ENCODE results near the gene ADSL. TPM values are rescaled to one million over a fixed set of nuclear protein-coding genes. Genes with fewer than 3 reads are reported as not detected.

The ADSL gene
- polyA plus RNA-seq, 4 donors, result 102 to 111 (median 108) TPM

DNA sequence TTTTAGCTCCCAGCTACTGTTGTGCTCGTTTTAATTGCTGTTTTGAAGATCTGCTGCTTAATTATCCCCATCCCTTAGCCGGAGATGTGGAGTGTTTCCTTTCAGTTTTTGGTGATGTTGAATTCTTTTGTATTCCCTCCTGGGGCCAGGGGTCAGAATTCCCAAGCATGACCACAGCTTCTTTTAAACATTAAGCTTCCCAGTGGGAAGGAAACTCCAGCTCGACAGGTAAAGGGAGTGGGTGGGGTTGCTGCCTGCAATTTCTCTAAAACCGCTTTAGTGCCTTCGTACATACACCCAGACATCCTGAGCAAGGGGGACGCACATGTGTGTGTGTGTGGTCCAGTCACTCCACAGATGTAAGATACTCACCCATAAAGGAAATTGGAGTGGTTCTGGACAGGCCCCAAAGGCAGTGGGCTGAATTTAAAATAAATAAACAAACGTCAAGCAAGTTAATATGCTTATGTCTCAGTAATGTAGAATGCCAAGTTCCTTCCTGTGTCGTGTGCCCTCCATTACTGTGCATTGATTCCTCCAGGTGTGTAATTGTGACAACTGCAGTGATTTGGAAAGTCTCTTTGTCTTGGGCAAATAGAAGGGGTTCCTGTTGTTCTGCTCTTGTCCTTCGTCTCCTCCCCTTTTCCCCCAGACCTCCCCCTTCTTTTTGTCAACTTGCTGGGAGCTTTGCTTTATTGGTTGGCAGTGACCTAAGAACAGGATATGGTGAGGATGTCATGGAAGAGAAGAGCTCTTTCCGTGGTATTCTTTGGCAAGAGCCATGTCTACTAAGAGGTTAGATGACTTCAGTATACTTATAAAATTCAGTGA is 19.2 kb upstream of the ADSL start:
- DNase-seq (ENCODE audit: low read depth in 4 of 4, low spot score in 3 of 4), result no peak

DNA sequence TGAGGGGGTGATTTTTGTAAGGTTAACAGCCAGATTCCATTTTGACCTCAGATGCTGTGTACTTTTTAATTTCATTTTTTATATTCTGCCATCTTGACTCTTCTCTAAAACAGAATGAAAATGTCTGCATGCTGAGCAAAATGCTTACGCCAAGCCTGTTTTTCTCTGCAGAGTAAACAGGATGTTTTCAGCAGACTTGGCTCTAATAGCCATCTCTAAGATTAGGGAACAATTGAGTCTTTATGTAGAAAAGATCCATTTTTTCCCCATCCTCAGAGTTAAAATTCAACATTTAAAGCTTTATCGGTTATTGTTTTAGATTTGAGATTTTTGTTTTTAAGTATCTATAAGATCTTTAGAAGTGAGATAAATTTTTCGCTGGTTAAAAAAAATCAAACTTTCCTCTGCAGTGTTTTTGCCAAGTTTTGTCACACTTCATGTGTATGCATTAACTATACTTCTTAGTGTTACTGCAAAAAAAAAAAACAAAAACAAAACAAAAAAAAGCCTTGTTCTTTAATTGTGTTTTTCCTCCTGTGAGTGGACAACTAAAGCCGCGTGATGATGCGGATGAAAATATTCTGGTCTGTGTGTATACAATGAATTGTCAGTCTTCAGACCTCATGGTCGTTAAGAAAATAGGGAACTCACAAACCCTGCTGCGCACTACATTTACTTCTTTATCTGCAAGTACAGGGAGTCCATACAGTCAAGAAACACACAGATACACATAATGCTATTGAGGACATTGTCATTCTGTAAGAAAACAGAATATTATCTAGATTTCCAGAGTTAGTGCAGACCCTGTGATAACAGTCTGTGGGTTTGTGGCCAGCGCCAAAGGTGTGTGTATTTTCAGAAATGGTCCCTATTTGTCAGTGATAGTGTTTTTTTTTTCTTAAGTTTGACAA is 17.5 kb upstream of the ADSL start:
- DNase-seq (ENCODE audit: low read depth in 4 of 4, low spot score in 3 of 4), result no peak

DNA sequence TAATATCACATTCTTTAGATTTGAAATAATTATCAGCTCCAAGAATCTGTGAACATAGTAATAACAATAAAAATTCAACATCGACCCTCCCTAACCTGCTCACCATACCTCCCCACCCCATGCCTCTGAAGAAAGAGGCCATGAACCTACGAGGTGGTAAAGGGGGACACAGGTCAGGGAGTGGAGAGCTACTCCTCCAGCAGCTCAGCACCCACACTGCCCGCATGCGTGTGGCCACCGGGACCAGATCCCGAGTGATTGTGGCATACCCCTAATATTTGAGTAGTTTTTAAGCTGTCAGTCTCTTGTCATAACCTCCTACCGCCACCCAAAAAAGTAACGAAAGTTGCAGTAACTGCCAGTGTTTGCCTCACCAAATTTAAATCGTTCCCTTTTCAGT is 16.8 kb upstream of the ADSL start:
- no peak for DNase-seq (ENCODE audit: low read depth in 4 of 4, low spot score in 3 of 4)

DNA sequence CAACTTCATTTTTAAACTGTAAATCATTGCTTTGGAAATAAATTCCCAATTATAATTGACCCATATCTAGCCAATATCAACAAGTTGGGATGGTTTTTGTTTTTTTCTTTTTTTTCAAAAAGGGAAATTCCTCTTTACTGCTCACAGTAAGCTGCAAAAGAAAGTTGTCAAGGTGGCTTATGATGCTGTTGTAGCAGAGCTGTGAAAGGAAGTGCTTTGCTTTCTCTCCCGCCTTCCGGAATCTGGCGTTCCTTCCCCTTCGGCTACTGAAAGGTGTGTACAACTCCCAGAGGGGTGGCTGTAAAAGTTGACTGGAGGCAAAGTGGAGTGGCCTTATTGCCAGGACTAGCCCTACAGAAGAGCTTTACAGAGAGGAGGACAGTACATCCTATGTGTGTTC is 16.2 kb upstream of the ADSL start:
- no peak for DNase-seq (ENCODE audit: low read depth in 4 of 4, low spot score in 3 of 4)

DNA sequence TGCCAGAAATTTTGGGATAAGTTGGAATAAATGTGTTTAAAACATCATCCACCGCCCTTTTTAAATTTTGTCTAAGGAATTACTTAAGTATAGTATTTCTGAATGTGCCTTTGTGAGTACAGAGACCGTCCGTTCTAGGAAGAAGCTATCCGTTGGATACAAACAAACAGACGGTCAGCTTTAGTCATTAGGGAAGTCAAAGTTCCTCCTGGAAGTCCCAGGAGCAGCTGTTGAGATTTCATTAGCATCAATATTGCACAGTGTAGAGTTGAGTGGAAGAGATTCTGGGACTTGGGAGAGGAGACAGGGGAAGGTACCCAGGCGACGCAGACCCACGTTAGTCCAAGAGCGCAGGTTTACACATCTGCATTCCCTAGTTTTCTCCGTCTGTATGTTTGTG is 15.7 kb upstream of the ADSL start:
- no peak for DNase-seq (ENCODE audit: low read depth in 4 of 4, low spot score in 3 of 4)

DNA sequence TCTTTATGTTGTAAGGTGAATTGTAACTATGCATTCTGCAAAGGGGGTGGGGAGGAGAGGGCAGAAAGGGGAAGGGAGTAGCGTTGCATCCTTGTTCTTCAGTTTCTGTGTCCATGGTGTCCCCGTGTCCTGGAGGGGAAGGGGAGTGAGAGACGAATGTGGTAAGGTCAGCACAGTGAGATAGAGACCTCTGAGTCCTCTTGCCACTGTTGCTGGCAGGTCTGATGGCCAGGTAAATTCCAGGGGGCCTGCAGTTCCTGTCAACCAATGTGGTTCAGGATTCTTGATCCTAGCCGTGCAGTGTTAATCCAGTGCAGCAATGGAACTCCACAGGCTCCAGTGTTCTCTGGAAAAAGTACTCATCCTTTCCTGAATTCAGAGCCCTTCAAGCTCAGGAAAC is 14.6 kb upstream of the ADSL start:
- DNase-seq (ENCODE audit: low read depth in 4 of 4, low spot score in 3 of 4), result no peak

DNA sequence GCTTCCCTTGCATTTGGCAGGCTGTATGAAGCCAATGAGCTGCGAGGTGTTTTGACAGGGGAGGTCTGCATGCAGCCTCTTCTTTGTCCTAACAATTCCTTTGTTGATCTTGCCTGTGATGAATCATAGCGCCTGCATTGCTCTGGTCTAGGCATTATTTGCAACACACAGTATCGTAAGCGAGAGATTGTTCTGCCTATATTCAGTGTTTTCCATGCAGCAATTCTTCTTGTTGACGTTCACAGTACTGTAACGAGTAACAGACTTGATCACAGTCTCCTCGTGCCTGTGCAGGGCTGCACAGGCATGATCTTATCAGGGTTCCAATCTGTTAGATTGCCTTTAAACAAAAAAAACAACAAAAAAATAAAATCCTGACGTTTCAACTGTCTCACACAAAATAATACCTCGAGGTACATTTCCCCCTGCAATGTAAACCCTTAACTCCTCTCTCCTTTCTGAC is 13.9 kb upstream of the ADSL start:
- DNase-seq (ENCODE audit: low read depth in 4 of 4, low spot score in 3 of 4), result no peak

DNA sequence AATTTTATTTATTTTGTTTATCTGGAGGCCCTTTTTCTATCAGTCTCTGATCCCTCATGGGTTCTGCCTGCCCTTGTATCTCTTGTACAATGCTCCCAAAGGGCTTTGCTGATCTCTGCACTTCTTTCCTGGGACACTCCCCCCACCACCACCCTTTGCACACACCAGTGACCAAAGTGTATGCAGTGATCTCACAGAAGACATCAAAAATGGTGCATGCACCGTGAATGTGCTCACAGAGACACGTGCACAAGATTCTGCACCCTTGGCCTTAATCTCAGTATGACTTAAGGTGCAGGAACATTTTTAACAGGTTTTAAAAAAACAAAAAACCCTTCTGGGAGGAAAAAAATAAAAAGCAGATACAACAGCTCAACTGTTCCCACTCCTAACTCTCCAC is 12.2 kb upstream of the ADSL start:
- DNase-seq (ENCODE audit: low read depth in 4 of 4, low spot score in 3 of 4), result no peak

DNA sequence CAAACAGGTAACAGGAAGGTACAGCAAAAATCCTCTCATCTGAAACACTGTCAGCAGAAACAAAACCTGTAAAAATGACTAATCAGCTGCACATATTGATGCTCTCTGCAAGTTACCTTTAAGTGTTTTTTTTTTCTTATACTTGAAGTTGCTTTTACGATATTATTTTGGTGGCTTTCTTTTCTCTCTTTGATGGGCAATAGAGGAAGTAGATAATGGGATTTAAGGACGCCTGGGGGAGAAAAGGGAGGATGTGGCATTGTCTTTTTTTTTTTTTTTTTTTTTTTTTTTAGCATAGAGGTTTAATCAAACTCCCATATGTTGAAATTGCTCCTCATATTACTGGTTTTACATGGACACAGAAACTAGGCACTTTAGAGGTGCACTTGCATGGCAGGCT is 11.4 kb upstream of the ADSL start:
- DNase-seq (ENCODE audit: low read depth in 4 of 4, low spot score in 3 of 4), result no peak

DNA sequence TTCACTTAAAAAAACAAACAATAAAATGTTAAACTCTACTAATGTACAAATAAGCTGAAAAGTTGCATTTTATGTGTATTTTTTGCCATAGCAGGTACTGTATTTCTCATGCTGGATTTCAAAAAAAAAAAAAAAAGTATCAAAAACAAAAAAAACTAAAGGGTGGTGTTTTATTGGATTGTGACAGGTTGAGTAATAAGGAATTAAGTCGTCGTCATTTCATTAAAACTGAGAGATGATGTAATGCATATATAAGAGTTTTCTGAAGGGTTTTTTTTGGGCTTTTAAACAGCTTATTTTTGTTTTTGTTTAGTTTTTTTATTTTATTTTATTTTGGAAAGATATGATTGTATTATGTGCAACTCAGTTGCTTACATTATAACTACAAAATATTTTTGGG is 10.9 kb upstream of the ADSL start:
- DNase-seq (ENCODE audit: low read depth in 4 of 4, low spot score in 3 of 4), result no peak

DNA sequence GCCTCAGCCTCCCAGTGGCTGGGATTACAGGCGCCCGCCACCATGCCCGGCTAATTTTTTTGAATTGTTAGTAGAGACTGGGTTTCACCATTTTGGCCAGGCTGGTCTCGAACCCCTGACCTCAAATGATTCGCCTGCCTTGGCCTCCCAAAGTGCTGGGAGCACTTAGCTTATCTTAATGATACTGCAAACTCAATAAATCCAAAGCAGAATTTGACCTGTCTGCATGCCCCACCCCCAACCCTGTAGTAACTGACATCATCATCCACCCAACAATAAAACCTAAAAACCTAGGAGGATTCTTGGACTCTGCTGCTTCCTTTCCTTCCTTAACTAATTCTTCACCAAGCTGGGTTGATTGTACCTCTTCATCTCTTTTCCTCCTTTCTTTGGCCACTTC is 6.3 kb upstream of the ADSL start:
- DNase-seq (ENCODE audit: low read depth in 4 of 4, low spot score in 3 of 4), result no peak

DNA sequence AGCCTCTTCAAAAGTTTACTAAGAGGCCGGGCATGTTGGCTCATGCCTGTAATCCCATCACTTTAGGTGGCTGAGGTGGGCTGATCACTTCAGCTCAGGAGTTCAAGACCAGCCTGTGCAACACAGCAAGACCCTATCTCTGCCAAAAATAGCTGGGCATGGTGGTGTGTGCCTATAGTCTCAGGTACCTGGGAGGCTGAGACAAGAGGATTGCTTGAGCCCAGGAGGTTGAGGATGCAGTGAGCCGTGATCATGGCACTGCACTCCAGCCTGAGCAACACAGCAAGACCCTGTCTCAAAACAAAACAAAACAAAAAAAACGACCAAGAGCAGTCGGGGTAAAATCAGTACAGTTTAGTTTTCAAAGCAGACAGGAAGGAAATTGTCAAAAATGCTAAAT is 4.7 kb upstream of the ADSL start:
- no peak for DNase-seq (ENCODE audit: low read depth in 4 of 4, low spot score in 3 of 4)

DNA sequence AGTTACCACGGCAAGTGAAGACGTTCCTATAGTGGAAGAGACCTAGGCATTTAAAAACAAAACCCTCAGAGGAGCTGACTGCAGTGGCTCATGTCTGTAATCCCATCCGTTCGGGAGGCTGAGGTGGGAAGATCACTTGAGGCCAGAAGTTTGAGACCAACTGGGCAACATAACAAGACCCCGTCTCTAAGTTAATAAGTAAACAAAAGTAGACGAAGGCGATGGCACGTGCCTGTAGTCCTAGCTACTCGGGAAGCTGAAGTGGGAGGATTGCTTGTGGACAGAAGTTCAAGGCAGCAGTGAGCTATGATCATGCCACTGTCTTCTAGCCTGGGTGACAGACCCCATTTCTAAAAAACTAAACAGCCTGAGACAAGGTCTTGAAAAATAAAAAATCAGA is 3.8 kb upstream of the ADSL start:
- DNase-seq (ENCODE audit: low read depth in 4 of 4, low spot score in 3 of 4), result no peak

DNA sequence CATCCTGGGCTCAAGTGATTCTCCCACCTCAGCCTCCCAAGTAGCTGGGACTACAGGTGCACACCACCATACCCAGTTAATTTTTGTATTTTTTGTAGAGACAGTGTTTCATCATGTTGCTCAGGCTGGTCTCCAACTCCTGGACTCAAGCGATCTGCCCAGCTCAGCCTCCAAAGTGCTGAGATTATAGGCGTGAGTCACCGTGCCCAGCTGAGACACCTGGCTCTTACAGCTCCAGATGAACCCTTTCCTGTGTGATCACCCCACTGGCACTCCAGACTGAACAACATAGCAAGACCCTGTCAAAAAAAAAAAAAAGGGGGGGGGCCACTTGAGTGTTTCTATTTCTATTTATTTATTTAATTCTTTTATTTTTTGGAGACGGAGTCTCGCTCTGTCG is 1.0 kb upstream of the ADSL start:
- no peak for DNase-seq (ENCODE audit: low read depth in 4 of 4, low spot score in 3 of 4)

DNA sequence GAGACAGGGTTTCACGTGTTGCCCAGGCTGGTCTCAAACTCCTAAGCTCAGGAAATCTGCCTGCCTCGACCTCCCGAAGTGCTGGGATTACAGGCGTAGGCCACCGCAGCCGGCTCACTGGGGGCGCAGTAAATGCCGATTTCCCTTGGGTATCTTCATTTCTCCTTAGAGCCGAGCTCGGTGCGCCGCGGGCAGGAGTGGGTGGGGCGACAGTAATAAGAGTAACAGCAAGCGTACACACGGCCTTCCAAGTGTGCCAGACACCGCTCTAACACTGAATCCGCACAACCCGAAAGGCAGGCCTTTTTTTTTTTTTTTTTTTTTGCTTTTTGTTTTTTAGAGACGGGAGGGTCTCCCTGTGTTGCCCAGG is 500 bp upstream of the ADSL start:
- no peak for DNase-seq (ENCODE audit: low read depth in 4 of 4, low spot score in 3 of 4)

DNA sequence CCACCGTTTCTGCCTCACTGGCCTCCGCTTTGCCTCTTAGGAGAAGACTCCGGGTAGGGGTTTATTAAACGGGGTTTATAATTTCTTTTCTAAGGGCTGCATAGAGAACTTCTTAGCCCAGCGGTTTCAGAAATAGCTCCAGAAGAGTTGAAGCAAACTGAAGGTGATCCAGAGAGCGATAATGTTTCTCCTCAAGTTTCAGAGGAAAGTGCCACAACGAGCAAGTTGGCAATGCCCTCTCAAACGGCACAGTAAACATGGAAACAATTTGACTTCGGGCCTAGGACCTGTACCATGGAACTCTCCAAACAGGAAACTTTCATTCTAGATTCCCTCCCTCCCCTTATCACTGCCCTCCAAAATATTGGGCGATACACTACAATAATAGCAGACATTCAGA is 1.0 kb downstream of the ADSL start:
- DNase-seq (ENCODE audit: low read depth in 4 of 4, low spot score in 3 of 4), result no peak

DNA sequence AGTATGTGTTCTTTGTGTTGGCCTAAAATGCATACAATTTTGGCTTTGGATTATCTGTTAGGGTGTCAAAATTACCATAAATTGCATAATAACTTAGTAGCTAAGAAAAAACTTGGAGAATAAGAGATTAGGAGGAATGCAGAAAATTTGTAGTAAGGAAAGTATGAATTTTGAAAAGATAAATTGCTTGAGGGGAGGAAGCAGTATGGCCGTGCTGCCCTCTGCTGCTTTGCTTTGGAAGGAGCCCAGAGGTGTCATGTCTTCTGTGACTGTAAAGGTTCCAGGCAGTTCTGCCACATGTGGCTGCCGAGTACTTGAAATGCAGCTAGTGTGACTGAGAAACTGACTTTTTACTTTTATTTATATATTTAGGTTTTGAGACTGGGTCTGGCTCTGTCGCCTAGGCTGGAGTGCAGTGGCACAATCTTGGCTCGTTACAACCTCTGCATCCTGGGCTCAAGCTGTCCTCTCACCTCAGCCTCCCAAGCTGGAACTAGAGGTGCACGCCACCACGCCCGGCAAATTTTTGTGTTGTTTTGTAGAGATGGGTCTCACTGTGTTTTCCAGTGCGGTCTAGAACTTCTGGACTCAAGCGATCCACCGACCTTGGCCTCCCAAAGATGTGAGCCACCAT is 1.8 kb downstream of the ADSL start:
- no peak for DNase-seq (ENCODE audit: low read depth in 4 of 4, low spot score in 3 of 4)

DNA sequence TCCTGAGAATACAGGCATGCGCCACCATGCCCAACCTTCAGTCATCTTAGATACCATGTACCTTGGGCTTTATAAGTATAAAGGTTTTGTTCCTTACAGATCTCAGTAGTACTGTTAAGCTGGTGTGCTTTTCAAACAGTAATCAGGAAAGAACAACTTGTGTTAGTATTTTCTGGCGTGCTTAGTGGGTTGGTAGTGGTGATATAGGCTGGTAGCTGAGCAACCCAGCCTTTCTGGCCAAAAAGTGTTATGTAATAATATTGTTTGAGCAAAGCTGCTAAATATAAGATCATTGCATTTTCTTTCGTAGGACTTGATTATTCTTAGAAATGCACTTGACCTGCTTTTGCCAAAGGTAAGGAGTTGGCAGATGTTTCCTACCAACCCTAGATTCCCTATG is 6.5 kb downstream of the ADSL start:
- no peak for DNase-seq (ENCODE audit: low read depth in 4 of 4, low spot score in 3 of 4)

DNA sequence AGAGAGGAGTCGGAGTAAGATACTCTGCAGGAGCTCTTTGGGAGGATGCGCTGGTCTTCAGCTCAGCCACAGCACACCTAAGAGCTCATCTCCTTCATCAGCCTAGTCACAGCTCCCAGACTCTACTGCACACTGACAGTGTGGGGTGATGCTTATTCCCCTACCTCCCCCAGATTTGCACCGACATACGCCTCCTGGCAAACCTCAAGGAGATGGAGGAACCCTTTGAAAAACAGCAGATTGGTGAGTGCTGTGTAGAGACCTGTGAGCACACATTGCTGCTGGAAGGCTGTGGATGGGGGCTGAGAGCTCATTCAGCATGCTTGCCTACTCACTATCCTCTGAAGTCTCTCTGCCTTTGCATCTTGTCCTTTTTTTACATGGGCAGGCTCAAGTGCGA is 14.8 kb downstream of the ADSL start:
- DNase-seq (ENCODE audit: low read depth in 4 of 4, low spot score in 3 of 4), result no peak

DNA sequence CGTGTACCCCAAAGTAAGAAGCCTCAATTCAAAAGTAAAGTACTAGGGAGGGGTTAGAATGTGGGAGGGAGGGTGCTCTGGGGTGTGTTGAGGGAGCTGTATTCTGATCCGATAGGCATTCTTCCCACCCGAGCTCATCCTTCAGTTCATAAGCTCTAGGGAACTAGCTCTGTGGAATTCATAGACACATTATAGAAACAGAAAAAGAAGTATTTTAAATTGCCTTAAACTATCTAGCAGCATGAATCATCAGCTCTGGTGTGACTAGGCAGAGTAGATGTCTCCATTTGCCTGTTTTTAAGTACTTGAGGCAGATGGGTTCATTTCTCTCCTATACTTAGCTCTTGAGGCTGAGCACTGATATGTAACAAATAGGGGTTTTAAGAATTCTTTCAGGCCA is 16.8 kb downstream of the ADSL start:
- no peak for DNase-seq (ENCODE audit: low read depth in 4 of 4, low spot score in 3 of 4)

DNA sequence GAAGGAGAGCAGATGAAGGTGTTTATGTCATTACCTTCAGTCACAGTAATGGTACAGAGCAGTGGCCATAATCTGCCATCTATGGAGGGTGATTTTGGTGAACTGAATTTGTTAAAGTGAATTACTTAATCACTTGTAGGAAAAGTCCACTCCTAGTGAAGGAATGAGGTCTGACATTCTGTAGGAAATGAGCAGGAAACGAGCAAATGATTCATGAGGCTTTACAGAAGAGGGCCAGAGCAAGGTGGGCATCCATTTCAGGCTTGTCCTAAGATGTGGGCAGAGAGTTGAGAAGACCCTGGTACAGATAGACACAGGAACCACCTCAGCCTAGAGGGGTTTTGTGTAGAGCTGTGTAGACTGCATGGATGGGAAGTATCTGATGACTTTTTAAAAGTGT is 18.1 kb downstream of the ADSL start:
- DNase-seq (ENCODE audit: low read depth in 4 of 4, low spot score in 3 of 4), result no peak

DNA sequence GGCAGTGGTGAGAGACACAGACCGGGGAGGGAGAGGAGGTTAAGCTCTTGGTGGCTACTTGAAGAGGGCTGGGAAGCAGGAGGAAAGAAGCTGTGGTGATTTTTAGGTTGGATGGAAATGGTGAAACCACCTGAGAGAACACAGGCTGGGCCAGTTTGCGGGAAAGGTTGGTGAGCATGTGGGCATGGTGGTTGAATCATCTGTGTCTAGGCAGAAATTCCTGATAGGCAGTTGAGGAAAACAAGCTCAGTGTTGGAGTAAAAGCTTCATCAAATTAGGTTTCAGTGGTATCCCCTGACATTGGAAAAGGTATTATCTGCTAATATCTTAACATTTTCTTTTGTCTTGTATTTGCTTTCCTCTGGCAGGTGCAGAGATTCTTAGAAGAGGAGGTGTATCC is 19.8 kb downstream of the ADSL start:
- DNase-seq (ENCODE audit: low read depth in 4 of 4, low spot score in 3 of 4), result no peak

All from right renal pelvis (tissue), 4 donors.